HepG2 (cell line): ENCODE data around the gene FAM174C. TPM values are rescaled to one million over a fixed set of nuclear protein-coding genes. Genes with fewer than 3 reads are reported as not detected.
A peak's percentile ranks its signal among the peaks of the same experiment; 100 is the strongest.

ENCODE experiments used
- GZF1 ChIP-seq: sonication (generic); formaldehyde crosslinking; IDR thresholded peaks from 2 replicates; pipeline ENCODE4 v1.5.1; 2020; ENCODE audit warnings: mild to moderate bottlenecking, missing genetic modification reagents
- MYNN ChIP-seq: sonication (generic); formaldehyde crosslinking; IDR thresholded peaks from 2 replicates; pipeline ENCODE4 v1.4.0; 2020; ENCODE audit warnings: mild to moderate bottlenecking, low read depth, missing genetic modification reagents
- REXO4 ChIP-seq: sonication (generic); formaldehyde crosslinking; IDR thresholded peaks from 2 replicates; pipeline ENCODE4 v1.8.0; 2022; ENCODE audit warnings: missing genetic modification reagents, mild to moderate bottlenecking, borderline replicate concordance
- ZFP41 ChIP-seq: sonication (generic); formaldehyde crosslinking; IDR thresholded peaks from 2 replicates; pipeline ENCODE4 v1.4.0; 2020; ENCODE audit warnings: mild to moderate bottlenecking, missing genetic modification reagents, borderline replicate concordance
- ZNF549 ChIP-seq: sonication (generic); formaldehyde crosslinking; IDR thresholded peaks from 2 replicates; pipeline ENCODE4 v1.5.0; 2020; ENCODE audit warnings: missing genetic modification reagents
- polyA plus RNA-seq, 8 experiments: library from polyadenylated mRNA; depleted of rRNA in 3 of 8; stranded (reverse) in 7 of 8; unstranded in 1 of 8; fragments of >200 nt; fragmentation: Illumina TruSeq in 4 of 8; extraction: Trizol in 4 of 8; gene quantifications; 2 replicates each; pipeline versions ENCODE4 v1.2.1 to v1.2.3, GENCODE V29; 2011 to 2016; ENCODE audit warnings: low read depth in 4 of 8, missing spikeins in 1 of 8, mixed read lengths in 1 of 8; ENCODE audit not compliant: insufficient read depth in 1 of 8
- total RNA-seq, 5 experiments: library from RNA; depleted of rRNA; stranded (reverse); fragments of >200 nt; fragmentation: Illumina TruSeq; extraction: Trizol; gene quantifications; 2 replicates each; pipeline ENCODE4 v1.2.3, GENCODE V29; 2016; ENCODE audit warnings: low read depth in 1 of 5
- TF ChIP-seq, protein P1 (sequence below): sonication (generic); formaldehyde crosslinking; IDR thresholded peaks from 2 replicates; pipeline ENCODE4 v1.5.1; 2020; ENCODE audit warnings: mild to moderate bottlenecking, missing genetic modification reagents, borderline replicate concordance
- TF ChIP-seq, protein P2 (sequence below): sonication (generic); formaldehyde crosslinking; IDR thresholded peaks from 2 replicates; pipeline ENCODE4 v1.4.0; 2020; ENCODE audit warnings: missing genetic modification reagents, borderline replicate concordance
- TF ChIP-seq, protein P3 (sequence below): sonication (generic); formaldehyde crosslinking; IDR thresholded peaks from 2 replicates; pipeline ENCODE4 v1.4.0; 2020; ENCODE audit warnings: missing genetic modification reagents
- TF ChIP-seq, protein P4 (sequence below): sonication (generic); formaldehyde crosslinking; IDR thresholded peaks from 2 replicates; pipeline ENCODE4 v1.4.0; 2020; ENCODE audit warnings: mild to moderate bottlenecking, missing genetic modification reagents
- TF ChIP-seq, protein P5 (sequence below): IDR thresholded peaks from 2 replicates; pipeline ENCODE4 v1.6.1; 2012; ENCODE audit warnings: inconsistent platforms

The FAM174C gene
- total and polyA plus RNA-seq, 2 of the 13 experiments (the other 11 are each of a cell fraction or from before 2014, with no cell fraction given): 19.5 to 31.3 TPM

DNA sequence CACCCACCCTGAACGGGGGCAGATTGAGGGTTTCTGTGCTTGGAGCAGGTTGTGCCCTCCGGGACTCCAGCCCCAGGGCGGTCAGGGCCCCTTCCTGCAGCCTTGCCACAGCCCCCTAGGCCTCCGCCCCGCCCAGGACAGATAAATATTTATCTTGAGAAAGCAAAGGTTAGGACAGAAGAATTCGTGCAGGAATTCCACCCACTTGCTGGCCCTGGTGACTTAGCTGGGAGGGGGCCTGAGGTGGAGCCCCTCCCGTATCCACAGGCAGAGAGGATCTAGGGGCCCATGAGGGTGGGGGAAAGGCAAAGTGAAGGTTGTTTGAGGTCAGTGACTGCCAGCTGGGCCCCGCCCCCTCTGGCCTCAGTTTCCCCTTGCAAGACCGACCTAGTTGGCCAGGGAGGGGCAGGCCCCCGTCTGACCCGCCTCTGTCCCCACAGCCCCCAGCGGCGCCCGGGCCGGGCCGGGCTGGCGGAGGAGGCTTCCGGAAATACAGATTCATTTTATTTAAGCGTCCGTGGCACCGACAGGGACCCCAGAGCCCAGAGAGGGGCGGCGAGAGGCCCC is 21.7 kb upstream of the FAM174C start (continued):
- TF ChIP-seq ZFP41 (no peak), MYNN (CRISPR knock-in tag) (no peak), GZF1 (CRISPR knock-in tag) (no peak), ZNF549 (CRISPR knock-in tag) (no peak), REXO4 (CRISPR knock-in tag) (no peak)
- TF ChIP-seq, protein P1, sequence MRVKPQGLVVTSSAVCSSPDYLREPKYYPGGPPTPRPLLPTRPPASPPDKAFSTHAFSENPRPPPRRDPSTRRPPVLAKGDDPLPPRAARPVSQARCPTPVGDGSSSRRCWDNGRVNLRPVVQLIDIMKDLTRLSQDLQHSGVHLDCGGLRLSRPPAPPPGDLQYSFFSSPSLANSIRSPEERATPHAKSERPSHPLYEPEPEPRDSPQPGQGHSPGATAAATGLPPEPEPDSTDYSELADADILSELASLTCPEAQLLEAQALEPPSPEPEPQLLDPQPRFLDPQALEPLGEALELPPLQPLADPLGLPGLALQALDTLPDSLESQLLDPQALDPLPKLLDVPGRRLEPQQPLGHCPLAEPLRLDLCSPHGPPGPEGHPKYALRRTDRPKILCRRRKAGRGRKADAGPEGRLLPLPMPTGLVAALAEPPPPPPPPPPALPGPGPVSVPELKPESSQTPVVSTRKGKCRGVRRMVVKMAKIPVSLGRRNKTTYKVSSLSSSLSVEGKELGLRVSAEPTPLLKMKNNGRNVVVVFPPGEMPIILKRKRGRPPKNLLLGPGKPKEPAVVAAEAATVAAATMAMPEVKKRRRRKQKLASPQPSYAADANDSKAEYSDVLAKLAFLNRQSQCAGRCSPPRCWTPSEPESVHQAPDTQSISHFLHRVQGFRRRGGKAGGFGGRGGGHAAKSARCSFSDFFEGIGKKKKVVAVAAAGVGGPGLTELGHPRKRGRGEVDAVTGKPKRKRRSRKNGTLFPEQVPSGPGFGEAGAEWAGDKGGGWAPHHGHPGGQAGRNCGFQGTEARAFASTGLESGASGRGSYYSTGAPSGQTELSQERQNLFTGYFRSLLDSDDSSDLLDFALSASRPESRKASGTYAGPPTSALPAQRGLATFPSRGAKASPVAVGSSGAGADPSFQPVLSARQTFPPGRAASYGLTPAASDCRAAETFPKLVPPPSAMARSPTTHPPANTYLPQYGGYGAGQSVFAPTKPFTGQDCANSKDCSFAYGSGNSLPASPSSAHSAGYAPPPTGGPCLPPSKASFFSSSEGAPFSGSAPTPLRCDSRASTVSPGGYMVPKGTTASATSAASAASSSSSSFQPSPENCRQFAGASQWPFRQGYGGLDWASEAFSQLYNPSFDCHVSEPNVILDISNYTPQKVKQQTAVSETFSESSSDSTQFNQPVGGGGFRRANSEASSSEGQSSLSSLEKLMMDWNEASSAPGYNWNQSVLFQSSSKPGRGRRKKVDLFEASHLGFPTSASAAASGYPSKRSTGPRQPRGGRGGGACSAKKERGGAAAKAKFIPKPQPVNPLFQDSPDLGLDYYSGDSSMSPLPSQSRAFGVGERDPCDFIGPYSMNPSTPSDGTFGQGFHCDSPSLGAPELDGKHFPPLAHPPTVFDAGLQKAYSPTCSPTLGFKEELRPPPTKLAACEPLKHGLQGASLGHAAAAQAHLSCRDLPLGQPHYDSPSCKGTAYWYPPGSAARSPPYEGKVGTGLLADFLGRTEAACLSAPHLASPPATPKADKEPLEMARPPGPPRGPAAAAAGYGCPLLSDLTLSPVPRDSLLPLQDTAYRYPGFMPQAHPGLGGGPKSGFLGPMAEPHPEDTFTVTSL: no peak
- TF ChIP-seq, protein P2, sequence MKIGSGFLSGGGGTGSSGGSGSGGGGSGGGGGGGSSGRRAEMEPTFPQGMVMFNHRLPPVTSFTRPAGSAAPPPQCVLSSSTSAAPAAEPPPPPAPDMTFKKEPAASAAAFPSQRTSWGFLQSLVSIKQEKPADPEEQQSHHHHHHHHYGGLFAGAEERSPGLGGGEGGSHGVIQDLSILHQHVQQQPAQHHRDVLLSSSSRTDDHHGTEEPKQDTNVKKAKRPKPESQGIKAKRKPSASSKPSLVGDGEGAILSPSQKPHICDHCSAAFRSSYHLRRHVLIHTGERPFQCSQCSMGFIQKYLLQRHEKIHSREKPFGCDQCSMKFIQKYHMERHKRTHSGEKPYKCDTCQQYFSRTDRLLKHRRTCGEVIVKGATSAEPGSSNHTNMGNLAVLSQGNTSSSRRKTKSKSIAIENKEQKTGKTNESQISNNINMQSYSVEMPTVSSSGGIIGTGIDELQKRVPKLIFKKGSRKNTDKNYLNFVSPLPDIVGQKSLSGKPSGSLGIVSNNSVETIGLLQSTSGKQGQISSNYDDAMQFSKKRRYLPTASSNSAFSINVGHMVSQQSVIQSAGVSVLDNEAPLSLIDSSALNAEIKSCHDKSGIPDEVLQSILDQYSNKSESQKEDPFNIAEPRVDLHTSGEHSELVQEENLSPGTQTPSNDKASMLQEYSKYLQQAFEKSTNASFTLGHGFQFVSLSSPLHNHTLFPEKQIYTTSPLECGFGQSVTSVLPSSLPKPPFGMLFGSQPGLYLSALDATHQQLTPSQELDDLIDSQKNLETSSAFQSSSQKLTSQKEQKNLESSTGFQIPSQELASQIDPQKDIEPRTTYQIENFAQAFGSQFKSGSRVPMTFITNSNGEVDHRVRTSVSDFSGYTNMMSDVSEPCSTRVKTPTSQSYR (CRISPR knock-in tag): peak; percentile 50; the same call in 1 of the 2 replicates
- TF ChIP-seq, protein P3, sequence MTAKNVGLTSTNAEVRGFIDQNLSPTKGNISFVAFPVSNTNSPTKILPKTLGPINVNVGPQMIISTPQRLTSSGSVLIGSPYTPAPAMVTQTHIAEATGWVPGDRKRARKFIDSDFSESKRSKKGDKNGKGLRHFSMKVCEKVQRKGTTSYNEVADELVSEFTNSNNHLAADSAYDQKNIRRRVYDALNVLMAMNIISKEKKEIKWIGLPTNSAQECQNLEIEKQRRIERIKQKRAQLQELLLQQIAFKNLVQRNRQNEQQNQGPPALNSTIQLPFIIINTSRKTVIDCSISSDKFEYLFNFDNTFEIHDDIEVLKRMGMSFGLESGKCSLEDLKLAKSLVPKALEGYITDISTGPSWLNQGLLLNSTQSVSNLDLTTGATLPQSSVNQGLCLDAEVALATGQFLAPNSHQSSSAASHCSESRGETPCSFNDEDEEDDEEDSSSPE (CRISPR knock-in tag): no peak
- TF ChIP-seq, protein P4, sequence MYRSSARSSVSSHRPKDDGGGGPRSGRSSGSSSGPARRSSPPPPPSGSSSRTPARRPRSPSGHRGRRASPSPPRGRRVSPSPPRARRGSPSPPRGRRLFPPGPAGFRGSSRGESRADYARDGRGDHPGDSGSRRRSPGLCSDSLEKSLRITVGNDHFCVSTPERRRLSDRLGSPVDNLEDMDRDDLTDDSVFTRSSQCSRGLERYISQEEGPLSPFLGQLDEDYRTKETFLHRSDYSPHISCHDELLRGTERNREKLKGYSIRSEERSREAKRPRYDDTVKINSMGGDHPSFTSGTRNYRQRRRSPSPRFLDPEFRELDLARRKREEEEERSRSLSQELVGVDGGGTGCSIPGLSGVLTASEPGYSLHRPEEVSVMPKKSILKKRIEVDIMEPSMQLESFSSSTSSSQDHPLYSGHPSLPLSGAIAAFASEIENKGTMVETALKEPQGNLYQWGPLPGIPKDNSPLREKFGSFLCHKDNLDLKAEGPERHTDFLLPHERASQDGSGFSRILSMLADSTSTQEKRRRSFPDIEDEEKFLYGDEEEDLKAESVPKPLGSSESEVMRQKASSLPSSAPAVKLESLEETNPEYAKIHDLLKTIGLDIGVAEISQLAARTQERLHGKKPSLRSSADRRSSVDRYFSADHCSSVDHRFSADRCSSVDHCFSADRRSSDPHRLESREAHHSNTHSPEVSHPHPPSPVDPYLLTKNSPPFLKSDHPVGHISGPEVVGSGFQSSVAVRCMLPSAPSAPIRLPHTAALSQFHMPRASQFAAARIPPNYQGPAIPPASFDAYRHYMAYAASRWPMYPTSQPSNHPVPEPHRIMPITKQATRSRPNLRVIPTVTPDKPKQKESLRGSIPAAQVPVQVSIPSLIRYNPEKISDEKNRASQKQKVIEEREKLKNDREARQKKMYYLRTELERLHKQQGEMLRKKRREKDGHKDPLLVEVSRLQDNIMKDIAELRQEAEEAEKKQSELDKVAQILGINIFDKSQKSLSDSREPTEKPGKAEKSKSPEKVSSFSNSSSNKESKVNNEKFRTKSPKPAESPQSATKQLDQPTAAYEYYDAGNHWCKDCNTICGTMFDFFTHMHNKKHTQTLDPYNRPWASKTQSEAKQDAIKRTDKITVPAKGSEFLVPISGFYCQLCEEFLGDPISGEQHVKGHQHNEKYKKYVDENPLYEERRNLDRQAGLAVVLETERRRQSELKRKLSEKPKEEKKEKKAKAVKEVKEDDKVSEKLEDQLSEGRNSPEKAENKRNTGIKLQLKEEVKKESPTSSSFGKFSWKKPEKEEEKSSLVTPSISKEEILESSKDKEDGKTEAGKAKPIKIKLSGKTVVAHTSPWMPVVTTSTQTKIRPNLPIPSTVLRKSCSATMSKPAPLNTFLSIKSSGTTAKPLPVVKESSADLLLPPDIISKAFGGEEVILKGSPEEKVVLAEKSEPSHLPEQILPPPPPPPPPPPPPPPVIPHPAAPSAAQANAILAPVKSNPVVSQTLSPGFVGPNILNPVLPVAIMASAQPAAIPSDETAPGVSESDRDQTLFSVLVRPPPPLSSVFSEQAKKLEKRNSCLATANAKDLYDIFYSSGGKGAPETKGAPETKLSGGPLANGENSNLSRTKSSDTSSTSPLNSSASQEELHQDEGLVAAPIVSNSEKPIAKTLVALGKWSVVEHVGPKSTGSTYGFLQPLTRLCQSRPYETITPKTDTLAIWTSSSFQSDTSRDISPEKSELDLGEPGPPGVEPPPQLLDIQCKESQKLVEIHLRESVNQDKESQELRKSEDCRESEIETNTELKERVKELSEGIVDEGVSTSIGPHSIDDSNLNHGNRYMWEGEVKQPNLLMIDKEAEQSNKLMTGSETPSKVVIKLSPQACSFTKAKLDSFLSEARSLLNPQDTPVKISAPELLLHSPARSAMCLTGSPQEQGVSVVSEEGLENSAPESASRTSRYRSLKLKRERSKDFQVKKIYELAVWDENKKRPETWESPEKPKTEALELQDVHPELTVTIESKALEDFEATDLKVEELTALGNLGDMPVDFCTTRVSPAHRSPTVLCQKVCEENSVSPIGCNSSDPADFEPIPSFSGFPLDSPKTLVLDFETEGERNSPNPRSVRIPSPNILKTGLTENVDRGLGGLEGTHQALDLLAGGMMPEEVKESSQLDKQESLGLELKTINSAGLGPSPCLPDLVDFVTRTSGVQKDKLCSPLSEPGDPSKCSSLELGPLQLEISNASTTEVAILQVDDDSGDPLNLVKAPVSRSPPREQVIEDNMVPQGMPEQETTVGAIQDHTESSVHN: no peak
- TF ChIP-seq, protein P5, sequence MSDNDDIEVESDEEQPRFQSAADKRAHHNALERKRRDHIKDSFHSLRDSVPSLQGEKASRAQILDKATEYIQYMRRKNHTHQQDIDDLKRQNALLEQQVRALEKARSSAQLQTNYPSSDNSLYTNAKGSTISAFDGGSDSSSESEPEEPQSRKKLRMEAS: peak; percentile 55; the same call in 1 of the 2 replicates
